ENCODE data around the gene MTRFR.
"Not testable (repeated sequence)": the region's sequence is repeated elsewhere in the genome, so short reads cannot be mapped to it uniquely, and the experiment has no call there.

The MTRFR gene

GRCh38 chr12:123232807-123233504 is at the start of gene MTRFR, which contains the start of gene MPHOSPH9:
Gene MTRFR, plus strand, starts transcription at chr12:123233436. Its CDS starts 20,239 bp downstream, at chr12:123253675.
Gene MPHOSPH9, minus strand, starts transcription at chr12:123233141. Its CDS starts 2,777 bp downstream, at chr12:123230364.
- in situ Hi-C loops (cut with MboI; ENCODE audit: low sequenced_read_pairs, unreplicated experiment), result loop anchor here (25.0 kb wide), 1 partner anchor 371 kb away; no protein-coding TSS in a partner anchor

GRCh38 chr12:123187637-123188036 is 45.6 kb upstream of the MTRFR start:
- no peak for TF ChIP-seq CTCF (IDR thresholded peaks at IDR 0.05; ENCODE audit: borderline replicate concordance, control extremely low read depth, extremely low read depth, insufficient read depth, missing control alignments)
- no peak for DNase-seq (ENCODE audit: low spot score)
- in situ Hi-C loops (cut with MboI; ENCODE audit: low sequenced_read_pairs, unreplicated experiment), result no loop called here

More at GRCh38 chr12:123232807-123233504, at the start of gene MTRFR, which contains the start of gene MPHOSPH9:
- TF ChIP-seq CTCF (IDR thresholded peaks at IDR 0.05; ENCODE audit: borderline replicate concordance, control extremely low read depth, extremely low read depth, insufficient read depth, missing control alignments), result no peak
- peak; percentile 96 for DNase-seq (ENCODE audit: low spot score)

- no peak for TF ChIP-seq CTCF (IDR thresholded peaks at IDR 0.05; ENCODE audit: borderline replicate concordance, control extremely low read depth, extremely low read depth, insufficient read depth, missing control alignments)
- DNase-seq (ENCODE audit: low spot score), result no peak
- in situ Hi-C loops (cut with MboI; ENCODE audit: low sequenced_read_pairs, unreplicated experiment), result no loop called here
Observed at GRCh38 chr12:123199936-123200335, 33.3 kb upstream of the MTRFR start.

GRCh38 chr12:123200414-123200813 is 32.8 kb upstream of the MTRFR start:
- no peak for TF ChIP-seq CTCF (IDR thresholded peaks at IDR 0.05; ENCODE audit: borderline replicate concordance, control extremely low read depth, extremely low read depth, insufficient read depth, missing control alignments)
- in situ Hi-C loops (cut with MboI; ENCODE audit: low sequenced_read_pairs, unreplicated experiment), result no loop called here
- DNase-seq (ENCODE audit: low spot score), result no peak

GRCh38 chr12:123206794-123207193 is 26.4 kb upstream of the MTRFR start:
- in situ Hi-C loops (cut with MboI; ENCODE audit: low sequenced_read_pairs, unreplicated experiment); DNase-seq (ENCODE audit: low spot score): not testable (repeated sequence)

- DNase-seq (ENCODE audit: low spot score); in situ Hi-C loops (cut with MboI; ENCODE audit: low sequenced_read_pairs, unreplicated experiment): not testable (repeated sequence)
Observed at GRCh38 chr12:123207815-123208214, 25.4 kb upstream of the MTRFR start.

- TF ChIP-seq CTCF (IDR thresholded peaks at IDR 0.05; ENCODE audit: borderline replicate concordance, control extremely low read depth, extremely low read depth, insufficient read depth, missing control alignments), result no peak
- in situ Hi-C loops (cut with MboI; ENCODE audit: low sequenced_read_pairs, unreplicated experiment), result no loop called here
Observed at GRCh38 chr12:123223241-123223668, 10.0 kb upstream of the MTRFR start.

More at GRCh38 chr12:123223241-123223668, 10.0 kb upstream of the MTRFR start:
- DNase-seq (ENCODE audit: low spot score), result peak; percentile 49

All from GM13976 (cell line).